Stimulated activated CD8-positive, alpha-beta memory T cell treated with anti-CD3 and anti-CD28 coated beads, Interleukin-7, amount 100 ng/mL, for 24 hours (primary cell): Measurements from ENCODE around the gene AEBP1.
A peak's percentile ranks its signal among the peaks of the same experiment; 100 is the strongest.
"Not testable (repeated sequence)": the region's sequence is repeated elsewhere in the genome, so short reads cannot be mapped to it uniquely, and the experiment has no call there.

ENCODE experiments used
- DNase-seq: peaks from one replicate; pipeline ENCODE4 v3.0.0-alpha.2; 2020; ENCODE audit warnings: low read depth

AEBP1 gene

DNA sequence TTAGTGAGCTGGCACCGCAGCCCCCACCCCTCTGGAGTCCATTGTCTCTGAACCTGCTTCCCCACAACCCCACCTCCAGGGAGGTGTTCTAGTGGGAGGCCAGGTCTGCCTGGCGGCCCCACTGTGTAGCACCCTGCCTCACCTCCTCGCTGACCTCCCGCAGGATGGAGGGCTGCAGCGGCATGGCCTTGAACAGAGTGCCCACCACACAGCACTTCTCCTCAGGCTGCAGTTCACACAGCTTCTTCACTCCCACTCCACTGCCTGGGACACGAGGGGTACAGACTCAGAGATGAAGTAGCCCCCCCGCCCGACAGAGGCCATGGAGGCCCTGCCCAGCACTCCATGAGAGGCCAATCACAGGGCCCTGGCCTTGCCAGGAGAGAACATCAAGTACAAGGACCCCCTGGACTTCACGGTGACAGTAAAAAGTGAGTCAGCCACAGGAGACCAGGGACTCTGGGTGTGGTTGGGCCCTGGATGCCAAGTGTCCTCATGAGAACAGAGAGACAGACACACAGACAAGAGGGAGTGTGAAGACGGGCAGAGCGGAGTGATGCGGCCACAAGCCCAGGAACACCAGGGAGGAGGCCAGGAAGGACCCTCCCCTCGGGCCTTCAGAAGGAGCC is 13.8 kb downstream of the AEBP1 start:
- DNase-seq: no peak

DNA sequence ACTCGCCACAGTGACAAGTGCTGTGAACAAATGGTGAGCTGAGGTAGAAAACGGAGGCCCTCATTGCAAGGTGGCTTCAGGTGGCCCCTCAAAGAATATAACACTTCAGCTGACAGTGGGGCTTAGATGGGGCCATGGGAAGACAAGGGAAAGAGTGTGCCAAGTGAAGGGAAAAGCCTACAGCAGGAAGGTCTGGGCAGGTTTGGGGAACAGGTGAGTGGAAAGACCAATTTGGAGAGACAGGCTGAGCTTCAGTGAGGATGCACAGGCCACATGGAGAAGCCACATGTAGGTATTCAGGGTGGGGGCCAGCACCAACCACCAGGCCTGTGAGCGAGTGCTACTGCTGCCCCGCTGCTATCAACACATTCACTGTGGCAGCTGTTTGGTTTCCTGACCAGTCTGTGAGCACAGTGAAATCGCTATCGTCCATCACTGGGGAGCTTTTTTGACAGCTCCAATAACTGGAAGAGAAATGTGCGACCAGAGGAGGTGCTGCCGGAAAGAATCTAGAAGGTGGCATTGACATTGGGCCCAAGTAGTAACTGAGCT is 15.8 kb downstream of the AEBP1 start:
- DNase-seq: no peak

DNA sequence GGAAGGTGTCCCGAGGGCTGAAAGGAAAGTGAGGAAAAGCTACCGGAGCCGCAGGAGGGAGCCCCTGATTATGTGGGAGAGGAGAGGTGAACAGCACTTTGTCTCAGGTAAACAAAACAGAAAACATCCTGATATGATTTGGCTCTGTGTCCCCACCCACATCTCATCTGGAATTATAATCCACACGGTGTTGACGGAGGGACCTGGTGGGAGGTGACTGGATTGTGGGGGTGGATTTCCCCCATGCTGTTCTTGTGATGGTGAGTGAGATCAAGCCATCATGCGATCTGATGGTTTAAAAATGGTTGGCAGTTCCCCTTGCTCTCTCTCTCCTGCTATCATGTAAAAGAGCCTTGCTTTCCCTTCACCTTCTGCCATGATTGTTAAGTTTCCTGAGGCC is 16.2 kb downstream of the AEBP1 start:
- DNase-seq: no peak

DNA sequence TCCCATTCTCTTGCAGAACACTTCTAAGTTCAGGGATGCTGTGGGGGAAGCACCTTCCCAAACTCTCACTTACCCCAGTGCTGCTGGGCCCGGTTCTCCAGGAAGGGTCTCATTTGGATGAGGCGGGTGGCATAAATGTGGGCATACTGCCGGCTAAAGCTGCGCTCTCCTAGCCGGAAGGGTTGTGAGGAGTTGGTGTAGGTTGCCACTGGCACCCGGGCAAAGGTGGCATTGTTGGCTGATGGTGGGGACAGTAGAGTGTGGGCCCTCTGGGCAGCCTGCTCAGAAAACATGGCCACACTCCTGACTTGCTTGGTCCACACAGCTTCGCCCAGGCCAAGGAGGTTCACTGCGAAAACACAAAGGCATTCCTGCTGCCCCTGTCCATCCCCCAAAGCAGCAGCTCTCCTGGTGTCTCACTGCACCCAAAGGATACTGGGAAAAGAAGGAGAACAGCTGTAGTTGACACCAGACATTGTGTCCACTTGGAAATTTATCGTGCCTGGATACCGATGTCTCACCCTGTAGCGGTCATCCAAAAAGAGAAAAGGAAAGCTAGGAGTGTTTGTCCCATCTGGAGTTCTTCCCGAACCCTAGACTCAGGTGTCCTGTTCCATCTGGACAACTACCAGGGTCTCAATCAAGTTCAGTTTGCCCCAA is 17.7 kb downstream of the AEBP1 start:
- DNase-seq: no peak

DNA sequence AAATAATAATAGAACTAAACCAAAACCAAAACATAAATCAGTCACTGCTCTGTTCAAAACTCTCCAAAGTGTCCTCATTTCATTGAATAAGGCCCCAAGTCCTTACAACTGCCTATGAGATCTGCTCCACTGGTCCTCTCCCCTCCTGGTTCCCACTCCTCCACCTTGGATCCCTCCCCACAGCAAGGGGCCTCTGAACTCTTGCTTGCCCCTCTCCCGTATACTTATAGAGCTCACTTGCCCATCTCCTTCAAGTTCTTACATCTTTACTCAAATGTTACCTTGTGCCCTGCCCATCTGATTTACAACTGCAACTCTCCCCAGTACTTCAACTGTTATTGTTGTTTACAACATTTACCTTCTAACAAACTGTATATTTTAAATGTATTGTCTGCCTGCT is 18.4 kb downstream of the AEBP1 start:
- DNase-seq: no peak

DNA sequence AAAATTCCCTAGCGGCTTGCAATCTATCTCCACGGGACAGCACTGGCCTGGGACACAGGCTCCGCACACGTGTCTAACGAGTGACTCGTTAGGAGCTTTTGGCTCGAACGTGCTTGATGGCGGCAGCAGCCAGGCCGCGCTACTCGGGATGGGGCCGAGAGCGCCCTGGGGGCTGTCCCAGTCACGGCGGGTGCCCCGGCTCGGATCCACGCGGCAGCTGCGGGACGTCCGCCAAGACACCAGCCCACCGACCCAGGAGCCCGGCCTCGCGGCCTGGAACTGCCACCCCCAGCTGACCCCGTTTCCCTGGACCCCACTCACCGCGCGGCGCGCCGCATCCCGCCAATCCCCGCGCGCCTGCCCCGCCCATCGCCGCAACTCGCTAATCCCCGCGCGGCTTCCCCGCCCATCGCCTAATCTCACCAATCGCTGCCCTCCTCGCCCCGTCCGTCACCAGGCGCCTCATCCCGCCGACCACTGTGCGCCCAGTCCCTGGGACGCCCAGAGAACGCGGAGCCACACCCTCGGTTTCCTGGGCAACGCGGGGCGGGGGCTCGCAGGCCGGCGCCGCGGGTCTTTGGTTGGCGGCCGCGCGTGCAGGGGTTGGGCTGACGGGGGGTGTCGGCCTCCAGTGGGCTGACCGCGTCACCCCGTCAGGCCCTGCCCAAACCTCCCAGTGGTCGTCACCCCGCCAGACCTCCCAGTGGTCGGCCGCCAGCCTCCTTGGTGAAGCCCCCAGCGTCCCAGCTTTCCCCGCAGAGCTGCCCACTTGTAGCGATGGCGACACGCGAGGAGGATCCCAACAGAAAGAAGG is 19.3 kb downstream of the AEBP1 start, which contains the start of gene POLD2:
TSS of gene POLD2 (minus strand) at position 359 of the 814 bp plus-strand sequence. CDS start 1,495 bp downstream, outside the sequence.
- DNase-seq: peak; percentile 98

DNA sequence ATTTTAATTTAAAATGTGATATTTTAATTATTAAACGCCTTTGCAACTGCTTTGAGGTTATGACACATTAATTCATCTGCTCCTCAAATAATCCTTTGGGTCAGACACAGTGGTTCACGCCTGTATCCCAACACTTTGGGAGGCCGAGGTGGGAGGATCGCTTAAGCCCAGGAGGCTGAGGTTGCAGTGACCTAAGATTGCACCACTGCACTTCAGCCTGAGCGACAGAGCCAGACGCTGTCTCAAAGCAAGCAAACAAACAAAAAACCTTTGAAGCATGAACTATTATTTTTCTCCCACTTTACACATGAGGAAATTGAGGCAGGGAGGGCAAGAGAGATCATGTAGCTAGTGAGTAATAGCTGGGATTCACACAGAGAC is 20.7 kb downstream of the AEBP1 start:
- no peak for DNase-seq

DNA sequence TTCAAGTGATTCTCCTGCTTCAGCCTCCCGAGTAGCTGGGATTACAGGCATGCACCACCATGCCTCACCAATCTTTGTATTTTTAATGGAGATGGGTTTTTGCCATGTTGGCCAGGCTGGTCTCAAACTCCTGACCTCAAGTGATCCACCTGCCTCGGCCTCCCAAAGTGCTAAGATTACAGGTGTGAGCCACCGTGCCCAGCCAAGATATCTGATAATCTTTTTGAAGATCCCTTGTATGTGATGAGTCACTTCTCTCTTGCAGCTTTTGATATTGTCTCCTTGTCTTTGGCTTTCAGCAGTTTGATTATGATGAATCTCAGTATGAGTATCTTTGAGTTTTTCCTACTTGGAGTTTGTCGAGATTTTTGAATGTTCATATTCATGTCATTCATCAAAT is 22.4 kb downstream of the AEBP1 start:
- not testable (repeated sequence) for DNase-seq

DNA sequence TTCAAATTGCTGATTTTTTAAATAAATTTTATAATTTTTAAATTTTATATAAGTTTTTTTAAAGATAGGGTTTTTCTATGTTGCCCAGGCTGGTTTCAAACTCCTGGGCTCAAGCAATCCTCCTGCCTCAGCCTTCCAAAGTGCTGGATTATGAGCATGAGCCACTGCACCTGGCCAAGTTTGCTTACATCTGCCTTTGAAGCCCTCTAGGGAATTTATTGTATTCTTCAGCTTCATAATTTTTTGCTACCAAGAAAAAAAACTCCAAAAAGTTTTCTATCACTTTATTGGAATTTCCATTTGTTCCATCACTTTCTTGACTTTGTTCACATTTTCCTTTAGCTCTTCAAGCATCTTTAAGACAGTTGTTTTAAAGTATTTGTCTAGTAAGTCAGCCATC is 23.0 kb downstream of the AEBP1 start:
- DNase-seq: no peak

DNA sequence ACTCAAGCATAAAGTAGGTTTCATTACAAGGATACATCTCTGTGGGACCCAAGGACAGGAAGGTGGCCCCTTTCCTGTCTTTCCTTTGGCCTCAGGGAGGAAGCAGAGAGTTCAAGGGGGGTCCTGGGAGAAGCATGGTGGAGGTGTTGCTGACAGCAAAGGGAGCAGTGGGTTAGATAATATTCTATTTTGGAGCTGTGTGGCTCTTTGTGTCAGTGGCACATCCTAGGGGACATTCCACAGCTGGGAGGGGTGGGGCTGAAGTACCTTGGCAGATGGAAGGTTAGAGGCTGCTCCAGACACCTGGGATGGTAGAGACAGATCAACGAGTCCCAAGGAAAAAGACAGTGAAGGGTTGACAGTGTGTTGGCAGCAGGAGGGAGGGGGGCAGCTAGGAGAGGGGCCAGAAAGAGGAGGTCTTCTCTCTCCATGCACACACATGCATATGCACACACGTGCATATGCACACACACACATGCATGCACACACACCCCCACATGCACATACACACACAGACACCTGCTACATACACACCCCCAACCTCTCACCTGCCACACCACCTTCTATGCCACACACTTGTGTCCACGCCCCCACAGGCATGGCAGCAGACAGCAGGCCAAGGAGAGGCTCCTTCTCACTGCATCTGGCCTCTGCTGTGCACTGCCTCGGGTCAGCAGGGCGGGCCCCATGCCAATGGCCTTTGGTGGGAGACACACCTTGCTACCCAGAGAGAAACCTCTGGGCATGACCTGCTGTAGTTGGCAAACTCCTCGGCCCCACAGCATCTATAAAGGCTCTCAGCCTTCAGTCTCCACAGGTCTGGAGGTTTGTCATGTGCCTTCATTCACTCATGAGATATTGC is 24.8 kb downstream of the AEBP1 start:
- DNase-seq: no peak

DNA sequence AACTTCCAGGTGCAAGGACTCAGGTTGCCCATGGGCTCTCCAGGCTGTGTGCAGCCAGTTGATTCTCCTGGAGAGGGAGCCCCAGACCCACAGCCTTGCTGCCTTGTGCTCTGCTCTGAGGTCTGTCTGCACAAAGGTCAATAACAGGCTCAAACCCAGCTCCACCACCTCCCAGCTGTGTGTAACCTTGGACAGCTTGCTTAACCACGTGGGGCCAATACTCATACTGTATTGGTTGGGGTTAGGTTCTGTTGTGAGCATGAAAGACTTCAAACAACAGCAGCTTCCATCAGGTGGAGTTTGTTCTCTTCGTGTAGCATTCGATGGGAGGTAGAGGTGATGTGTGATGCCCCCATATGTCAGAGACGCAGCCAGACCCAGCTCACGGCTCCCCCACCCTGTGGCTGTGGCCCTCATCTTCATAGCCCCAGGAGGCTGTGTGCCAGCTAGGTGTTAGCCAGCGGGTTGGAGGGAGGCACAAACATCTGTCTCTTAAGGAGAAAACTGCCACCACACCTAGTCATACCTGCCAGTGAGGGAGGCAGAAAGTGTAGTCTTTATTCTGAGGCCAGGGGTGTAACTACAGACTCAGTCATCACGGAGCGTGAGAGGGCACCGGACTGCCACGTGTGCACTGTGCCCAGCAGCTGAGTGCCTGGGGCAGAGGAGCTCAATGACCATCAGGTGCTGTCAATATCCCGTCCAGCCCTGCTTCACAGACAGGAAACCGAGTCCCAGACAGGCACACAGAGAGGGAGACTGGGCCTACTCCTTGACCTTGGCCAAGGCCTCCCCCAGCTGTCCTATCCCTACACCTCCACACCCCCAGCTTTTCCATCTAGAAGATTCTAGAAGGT is 27.3 kb downstream of the AEBP1 start:
- no peak for DNase-seq

DNA sequence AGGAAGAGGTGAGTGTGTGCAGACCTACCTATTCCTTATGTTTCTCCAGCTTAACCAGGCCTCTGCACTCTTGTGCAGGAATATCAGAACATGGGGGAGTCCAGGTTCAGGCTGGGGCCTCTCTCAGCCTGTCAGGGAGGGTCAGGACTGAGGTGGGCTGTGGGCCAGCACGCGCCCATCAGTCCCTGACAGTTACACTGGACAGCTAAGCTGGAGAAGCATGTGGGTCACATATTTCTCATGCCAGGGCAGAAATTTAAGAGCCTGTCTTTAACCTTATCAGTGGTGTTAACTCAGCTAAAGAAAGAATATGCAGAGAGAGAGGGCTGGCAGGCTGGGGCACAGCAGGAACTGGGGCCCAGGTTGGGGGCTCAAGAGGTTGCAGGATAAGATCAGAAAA is 27.9 kb downstream of the AEBP1 start:
- no peak for DNase-seq

DNA sequence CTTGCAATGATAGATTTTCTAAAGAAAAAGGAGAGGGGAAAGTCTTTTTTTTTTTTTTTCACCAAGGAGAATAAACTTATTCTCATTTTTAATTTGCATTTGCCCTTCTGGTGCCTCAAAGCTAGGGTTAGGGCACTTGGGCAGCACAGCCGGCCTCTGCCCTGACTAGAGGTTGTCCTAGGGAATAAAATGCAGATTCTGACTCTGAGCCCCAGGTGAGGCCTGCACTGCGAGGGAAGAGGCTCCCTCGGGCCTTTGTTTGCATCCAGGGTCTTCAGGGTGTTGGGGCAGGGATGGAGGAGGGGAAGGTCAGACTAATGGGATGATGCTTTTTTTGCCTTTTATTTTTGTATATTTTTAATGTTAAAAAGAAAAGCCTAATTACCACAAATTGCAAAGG is 29.1 kb downstream of the AEBP1 start:
- no peak for DNase-seq

DNA sequence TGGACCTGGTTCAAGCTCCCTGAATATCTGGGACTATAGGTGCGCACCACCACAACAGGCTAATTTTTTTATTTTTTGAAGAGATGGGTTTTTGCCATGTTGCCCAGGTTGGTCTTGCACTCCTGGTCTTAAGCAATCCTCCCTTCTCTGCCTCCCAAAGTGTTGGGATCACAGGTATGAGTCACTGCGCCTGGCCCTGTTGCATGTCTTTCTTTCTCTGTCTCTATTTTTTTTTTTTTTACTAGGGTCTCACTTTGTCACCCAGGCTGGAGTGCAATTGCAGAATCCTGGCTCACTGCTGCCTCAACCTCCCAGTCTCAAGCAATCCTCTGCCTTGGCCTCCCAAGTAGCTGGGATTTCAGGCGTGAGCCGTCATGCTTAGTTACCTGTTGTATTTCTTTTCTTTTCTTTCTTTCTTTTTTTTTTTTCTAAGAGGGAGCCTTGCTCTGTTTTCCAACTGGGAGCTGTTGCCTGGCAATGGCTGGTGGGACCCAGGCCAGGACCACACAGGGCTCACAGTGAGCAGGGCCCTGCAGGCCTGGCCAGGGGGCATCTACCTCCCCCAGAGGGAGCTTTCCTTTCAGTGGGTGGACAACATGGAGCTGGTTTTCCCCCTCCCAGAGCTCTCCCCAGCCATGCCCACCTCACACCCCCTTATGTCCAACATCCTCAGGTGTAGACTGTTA is 30.9 kb downstream of the AEBP1 start:
- DNase-seq: no peak

DNA sequence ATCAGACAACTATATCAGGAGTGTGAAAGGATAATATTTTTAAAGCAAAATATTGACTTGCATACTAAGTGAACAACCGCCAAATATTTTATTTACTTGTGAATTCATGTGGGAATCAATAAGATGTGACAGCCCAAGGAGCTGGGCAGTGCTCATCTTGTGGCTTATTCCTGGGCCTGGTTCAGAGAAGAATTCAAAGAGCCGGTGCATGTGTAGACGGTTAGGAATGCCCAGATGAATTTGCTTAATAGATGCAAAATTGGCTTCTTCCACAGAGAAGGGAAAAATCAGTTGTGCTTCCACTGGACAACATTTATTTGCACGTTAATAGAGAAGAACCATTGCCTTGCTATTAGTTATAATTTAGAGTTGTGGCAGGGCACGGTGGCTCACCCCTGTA is 32.6 kb downstream of the AEBP1 start:
- no peak for DNase-seq

DNA sequence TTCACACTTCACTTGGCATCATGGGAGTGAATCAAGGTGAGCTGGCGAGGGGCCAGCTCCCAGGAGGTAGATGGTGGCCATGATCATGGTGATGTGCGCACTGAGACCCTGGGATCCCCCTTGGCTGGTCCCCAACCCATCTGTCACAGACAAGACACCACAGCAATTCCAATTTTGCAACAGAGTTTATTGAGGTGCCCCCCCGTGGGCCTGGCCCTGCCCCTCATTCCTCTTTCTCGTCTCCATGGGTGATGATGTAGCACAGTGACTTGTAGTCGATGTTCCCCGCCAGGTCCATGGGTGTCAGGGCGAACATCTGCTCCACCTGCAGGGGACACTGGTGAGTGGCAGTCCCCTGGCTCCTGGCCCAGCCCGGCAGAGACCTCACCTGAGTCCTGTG is 34.6 kb downstream of the AEBP1 start:
- no peak for DNase-seq

DNA sequence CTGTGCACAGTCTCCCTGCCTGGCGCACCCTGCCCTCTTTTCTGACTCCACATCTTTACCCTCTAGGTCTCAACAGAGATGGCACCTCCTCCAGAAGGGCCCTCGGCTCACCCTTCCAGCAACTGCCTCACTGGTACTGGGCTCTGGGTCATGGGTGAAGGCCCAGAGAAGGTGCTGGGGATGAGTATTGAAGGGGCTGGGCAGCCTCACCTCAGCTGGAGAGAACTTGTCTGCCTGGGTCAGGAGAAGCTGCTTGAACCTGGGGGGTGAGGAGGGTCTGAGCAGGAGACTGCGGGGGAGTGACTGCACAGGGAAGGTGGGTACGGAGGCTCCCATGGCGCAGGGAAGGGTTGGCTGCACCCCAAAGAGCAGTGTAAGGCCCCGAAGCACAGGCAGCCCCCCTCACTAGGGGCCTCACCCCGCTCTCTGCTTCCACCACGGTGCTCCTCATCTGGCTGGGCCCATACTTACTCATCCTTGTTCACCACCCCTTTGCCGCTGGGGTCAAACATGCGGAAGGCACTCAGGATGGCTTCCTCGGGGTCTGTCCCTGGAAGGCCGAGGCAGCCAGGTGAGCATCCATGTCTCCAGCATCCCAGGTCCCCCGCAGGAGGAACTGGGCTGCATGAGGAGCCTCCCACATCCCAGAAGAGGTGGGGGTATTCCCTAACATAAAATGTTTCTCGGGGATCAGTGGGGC is 35.3 kb downstream of the AEBP1 start:
- DNase-seq: no peak

DNA sequence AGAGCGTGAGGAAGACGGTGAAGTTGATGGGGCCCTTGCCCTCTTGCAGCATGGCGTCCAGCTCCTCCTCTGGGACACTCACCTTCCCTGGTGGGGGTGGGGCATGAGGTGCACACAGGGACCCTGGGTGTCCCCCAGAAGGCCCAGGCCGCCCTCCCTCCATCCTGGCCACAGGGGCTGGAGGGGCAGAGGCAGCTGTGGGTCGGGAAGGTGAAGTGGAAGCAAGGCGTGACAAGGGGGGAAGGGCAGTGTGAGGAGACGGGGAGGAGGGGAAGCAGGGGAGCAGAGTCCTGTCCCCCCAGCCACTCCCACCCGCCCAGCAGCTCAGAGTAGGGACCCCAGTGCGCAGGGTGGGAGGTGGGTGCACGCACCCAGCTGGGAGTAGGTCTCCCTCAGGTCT is 36.2 kb downstream of the AEBP1 start:
- DNase-seq: no peak

DNA sequence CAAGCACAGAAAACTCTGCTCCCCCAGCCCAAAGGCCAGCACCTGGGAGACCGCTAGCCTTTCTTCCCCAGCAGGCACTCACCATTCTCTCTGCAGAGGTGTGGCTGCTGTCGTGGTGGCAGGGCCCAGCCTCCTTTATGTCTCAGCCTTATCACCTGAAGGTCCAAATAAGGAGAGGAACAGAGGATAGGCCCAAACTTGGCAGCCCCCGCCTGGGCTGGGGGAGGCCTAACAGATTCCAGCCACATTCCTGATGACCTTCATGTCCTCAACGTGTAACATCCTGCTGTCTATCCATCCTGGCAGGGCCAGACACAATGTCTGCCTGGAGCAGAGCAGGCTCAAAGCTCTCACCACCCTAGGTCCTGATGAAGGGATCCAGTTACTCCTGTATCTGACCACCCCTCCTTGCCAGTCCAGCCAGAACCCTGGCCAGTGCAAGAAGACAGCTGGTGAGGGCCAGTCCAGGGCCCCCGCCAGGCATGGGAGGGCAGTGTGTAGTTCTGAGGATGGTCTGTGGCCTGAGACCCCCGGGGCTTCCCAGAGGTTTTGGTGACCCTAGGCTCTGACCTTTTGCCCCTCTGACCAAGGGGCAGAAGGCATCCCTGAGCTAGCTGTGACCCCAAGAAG is 37.2 kb downstream of the AEBP1 start, which contains the start of gene MYL7:
TSS of gene MYL7 (minus strand) at position 112 of the 630 bp plus-strand sequence. CDS start at position 85, 27 bp downstream.
- no peak for DNase-seq
